Ishikawa (cell line): ENCODE data around the gene PHC1.

Experiments used
- CREB1 ChIP-seq: IDR thresholded peaks from 2 replicates; pipeline ENCODE4 v1.6.1; 2012; ENCODE audit warnings: low read depth
- FOXM1 ChIP-seq: IDR thresholded peaks from 2 replicates; pipeline ENCODE4 v1.6.1; 2012; ENCODE audit warnings: low read depth, borderline replicate concordance
- NFIC ChIP-seq: IDR thresholded peaks from 2 replicates; pipeline ENCODE4 v1.6.1; 2012
- REST ChIP-seq: IDR thresholded peaks from 2 replicates; pipeline ENCODE4 v1.6.1; 2012; ENCODE audit warnings: low read depth, mild to moderate bottlenecking
- TAF1 ChIP-seq: IDR thresholded peaks from 2 replicates; pipeline ENCODE4 v1.6.1; 2012; ENCODE audit warnings: low read depth, mild to moderate bottlenecking

GRCh38 chr12:8866429-8866828 is 47.9 kb upstream of the PHC1 start:
- TF ChIP-seq TAF1, result no peak
- TF ChIP-seq REST, result no peak
- no peak for TF ChIP-seq FOXM1
- TF ChIP-seq CREB1, result no peak
- TF ChIP-seq NFIC, result no peak
